H1 (cell line): ENCODE data around the gene HSD17B13. TPM values are rescaled to one million over a fixed set of nuclear protein-coding genes. Genes with fewer than 3 reads are reported as not detected.

Experiments
- CTCF ChIA-PET: fragments of 300-600 bp; sonication (Branson Sonifier 250); formaldehyde crosslinking; loops from one replicate; lab custom pipeline; 2021; ENCODE audit not compliant: partially characterized antibody; lab: Charles Lee
- POLR2A ChIA-PET: fragments of 300-600 bp; sonication (Branson Sonifier 250); formaldehyde crosslinking; loops from one replicate; lab custom pipeline; 2021; ENCODE audit warnings: inconsistent platforms; ENCODE audit not compliant: partially characterized antibody; lab: Charles Lee
- DNase-seq, 2 experiments: peaks; one replicate each; pipeline versions ENCODE4 v3.0.0 to v3.0.0-alpha.2; 2010 to 2022; ENCODE audit warnings: low spot score in 2 of 2, low read depth in 1 of 2, mixed read lengths in 1 of 2
- FAIRE-seq: peaks from 2 replicates; lab custom pipeline; 2011; peaks lifted over from hg19 to GRCh38; lab: Jason Lieb, UNC
- H2AFZ ChIP-seq: 2 replicates; pipeline ENCODE4 v1.8.1; 2012; ENCODE audit warnings: low read length, inconsistent platforms
- H2AK5ac ChIP-seq: 2 replicates; pipeline ENCODE4 v1.6.1; 2013; ENCODE audit warnings: low read depth, low read length
- H2BK120ac ChIP-seq: replicated peaks from 2 replicates; pipeline ENCODE3; 2013; ENCODE audit warnings: low read depth, low read length, inconsistent platforms
- H2BK12ac ChIP-seq: 2 replicates; pipeline ENCODE4 v1.6.1; 2013; ENCODE audit warnings: low read depth, low read length
- H2BK15ac ChIP-seq: 2 replicates; pipeline ENCODE4 v1.6.1; 2013; ENCODE audit warnings: low read length
- H2BK20ac ChIP-seq: 2 replicates; pipeline ENCODE4 v1.6.1; 2013; ENCODE audit warnings: low read length
- H2BK5ac ChIP-seq: 2 replicates; pipeline ENCODE4 v1.6.1; 2013; ENCODE audit warnings: low read depth, low read length
- H3K14ac ChIP-seq: 2 replicates; pipeline ENCODE4 v1.6.1; 2013; ENCODE audit warnings: inconsistent platforms; ENCODE audit not compliant: insufficient read length
- H3K18ac ChIP-seq: 2 replicates; pipeline ENCODE4 v1.6.1; 2013; ENCODE audit warnings: low read length; ENCODE audit errors: extremely low read depth
- H3K23ac ChIP-seq: 2 replicates; pipeline ENCODE4 v1.6.1; 2013; ENCODE audit warnings: inconsistent platforms; ENCODE audit not compliant: insufficient read length
- H3K23me2 ChIP-seq: 2 replicates; pipeline ENCODE4 v1.6.1; 2013; ENCODE audit warnings: low read depth, low read length
- H3K27ac ChIP-seq: 2 replicates; pipeline ENCODE4 v1.6.1; 2011; ENCODE audit warnings: low read depth, low read length, inconsistent platforms
- H3K27me3 ChIP-seq, 4 experiments: replicated peaks in 1 of 4; 1 replicate in 1 of 4; 2 replicates in 3 of 4; pipeline versions ENCODE4 v1.6.1 to v1.8.1; 2011 to 2013; ENCODE audit warnings: low read length in 3 of 4, mild to moderate bottlenecking in 3 of 4, inconsistent platforms in 2 of 4, mixed read lengths in 2 of 4, moderate library complexity in 1 of 4; ENCODE audit not compliant: control insufficient read depth in 3 of 4, insufficient read depth in 3 of 4; ENCODE audit errors: extremely low read depth in 1 of 4
- H3K36me3 ChIP-seq, 4 experiments: 2 replicates each; pipeline versions ENCODE4 v1.6.1 to v1.8.1; 2011 to 2013; ENCODE audit warnings: mild to moderate bottlenecking in 4 of 4, low read length in 3 of 4, moderate library complexity in 2 of 4, control low read depth in 1 of 4, inconsistent platforms in 1 of 4; ENCODE audit not compliant: insufficient read depth in 4 of 4, control insufficient read depth in 2 of 4
- H3K4ac ChIP-seq: replicated peaks from 2 replicates; pipeline ENCODE3; 2013; ENCODE audit warnings: low read length, low read depth, mixed read lengths, inconsistent platforms; ENCODE audit not compliant: insufficient read length
- H3K4me1 ChIP-seq, 4 experiments: replicated peaks in 1 of 4; 1 replicate in 1 of 4; 2 replicates in 3 of 4; pipeline versions ENCODE4 v1.6.1 to v1.8.1; 2011 to 2013; ENCODE audit warnings: low read length in 3 of 4, inconsistent platforms in 2 of 4, mixed read lengths in 1 of 4; ENCODE audit not compliant: insufficient read depth in 4 of 4, control insufficient read depth in 3 of 4
- H3K4me2 ChIP-seq, 2 experiments: 2 replicates each; pipeline versions ENCODE4 v1.6.1 to v1.8.1; 2011 to 2013; ENCODE audit warnings: low read depth in 2 of 2, low read length in 2 of 2, control low read depth in 1 of 2, inconsistent platforms in 1 of 2, mild to moderate bottlenecking in 1 of 2; ENCODE audit not compliant: insufficient read depth in 1 of 2
- H3K4me3 ChIP-seq, 4 experiments: fragments of 200-600, 300-600 bp in 1 of 4; sonication (generic), shearing (Covaris generic), sonication (Bioruptor Twin) in 1 of 4; 2 replicates each; pipeline versions ENCODE4 v1.5.1 to v1.8.1; 2011 to 2016; ENCODE audit warnings: low read length in 4 of 4, low read depth in 3 of 4, control low read depth in 2 of 4, inconsistent platforms in 2 of 4, mild to moderate bottlenecking in 2 of 4, mixed read lengths in 1 of 4, moderate library complexity in 1 of 4; ENCODE audit not compliant: insufficient read depth in 2 of 4; ENCODE audit errors: extremely low read depth in 1 of 4
- H3K56ac ChIP-seq: replicated peaks from 2 replicates; pipeline ENCODE3; 2013; ENCODE audit warnings: low read depth, mild to moderate bottlenecking, mixed read lengths, low read length, inconsistent platforms; ENCODE audit not compliant: insufficient read length
- H3K79me1 ChIP-seq: 2 replicates; pipeline ENCODE4 v1.6.1; 2013; ENCODE audit warnings: low read depth, low read length, control low read depth
- H3K79me2 ChIP-seq, 2 experiments: 2 replicates each; pipeline versions ENCODE4 v1.6.1 to v1.8.1; 2012 to 2013; ENCODE audit warnings: low read length in 2 of 2, mild to moderate bottlenecking in 2 of 2, inconsistent platforms in 1 of 2; ENCODE audit not compliant: insufficient read depth in 2 of 2, control insufficient read depth in 1 of 2
- H3K9ac ChIP-seq, 4 experiments: replicated peaks in 1 of 4; 1 replicate in 1 of 4; 2 replicates in 3 of 4; pipeline versions ENCODE4 v1.6.1 to v1.8.1; 2011 to 2013; ENCODE audit warnings: low read depth in 3 of 4, low read length in 3 of 4, control low read depth in 2 of 4, mild to moderate bottlenecking in 2 of 4, moderate library complexity in 2 of 4, inconsistent platforms in 1 of 4; ENCODE audit errors: extremely low read depth in 1 of 4
- H3K9me3 ChIP-seq, 2 experiments: 2 replicates each; pipeline versions ENCODE4 v1.6.1 to v1.8.1; 2012 to 2013; ENCODE audit warnings: mild to moderate bottlenecking in 2 of 2, moderate library complexity in 2 of 2, control low read depth in 1 of 2, inconsistent platforms in 1 of 2, low read depth in 1 of 2, low read length in 1 of 2, mixed read lengths in 1 of 2; ENCODE audit not compliant: insufficient read depth in 2 of 2
- H4K20me1 ChIP-seq, 2 experiments: replicated peaks in 1 of 2; 2 replicates each; pipeline versions ENCODE3 to v1.8.1; 2011 to 2013; ENCODE audit warnings: inconsistent platforms in 2 of 2, low read length in 2 of 2, mild to moderate bottlenecking in 1 of 2; ENCODE audit not compliant: insufficient read depth in 2 of 2, control insufficient read depth in 1 of 2
- H4K5ac ChIP-seq: 2 replicates; pipeline ENCODE4 v1.6.1; 2013; ENCODE audit warnings: low read length, low read depth, mixed read lengths, inconsistent platforms; ENCODE audit not compliant: insufficient read length
- H4K8ac ChIP-seq: 2 replicates; pipeline ENCODE4 v1.8.0; 2013; ENCODE audit warnings: mild to moderate bottlenecking, moderate library complexity, low read length, inconsistent platforms; ENCODE audit not compliant: insufficient read depth; ENCODE audit errors: extremely low read depth
- H4K91ac ChIP-seq: replicated peaks from 2 replicates; pipeline ENCODE3; 2013; ENCODE audit warnings: low read length, mixed read lengths, inconsistent platforms; ENCODE audit not compliant: insufficient read length
- CBX8 ChIP-seq: fragments of 300-800, 300-1000 bp; sonication (generic); IDR thresholded peaks from 2 replicates; pipeline ENCODE4 v1.7.1; 2016; ENCODE audit warnings: low read depth, low read length, borderline replicate concordance
- HDAC6 ChIP-seq: IDR thresholded peaks from one replicate; pipeline ENCODE4 v1.7.1; 2012; ENCODE audit warnings: low read depth, mild to moderate bottlenecking, inconsistent platforms, low read length, moderate library complexity
- POLR2AphosphoS5 ChIP-seq: IDR thresholded peaks from 2 replicates; pipeline ENCODE4 v1.6.1; 2011; ENCODE audit warnings: low read depth, low read length
- SP1 ChIP-seq: IDR thresholded peaks from 2 replicates; pipeline ENCODE4 v1.6.1; 2011; ENCODE audit warnings: low read depth, low read length
- YY1 ChIP-seq: IDR thresholded peaks from 2 replicates; pipeline ENCODE4 v1.6.1; 2011; ENCODE audit warnings: low read depth, mild to moderate bottlenecking, low read length
- WGBS, 2 experiments: shearing (Covaris generic) in 1 of 2; methylation state at CpG; one replicate each; pipeline versions ENCODE4 v1.1.6 to v1.1.7; 2013 to 2015; ENCODE audit warnings: low lambda C conversion rate in 2 of 2, mixed read lengths in 2 of 2, inconsistent platforms in 1 of 2, low coverage in 1 of 2, missing lambda C conversion rate in 1 of 2; ENCODE audit not compliant: insufficient replicate concordance in 2 of 2, insufficient coverage in 1 of 2, insufficient read length in 1 of 2; ENCODE audit errors: extremely low coverage in 1 of 2, missing lambda C conversion rate in 1 of 2; 5-methylcytosine and 5-hydroxymethylcytosine counted together
- polyA plus RNA-seq, 7 experiments: library from polyadenylated mRNA; depleted of rRNA in 3 of 7; stranded (reverse) in 5 of 7; unstranded in 2 of 7; fragments of >200 nt in 5 of 7; fragments of 200-250 nt in 2 of 7; gene quantifications; 1 replicate in 5 of 7; 2 replicates in 1 of 7; 4 replicates in 1 of 7; pipeline versions ENCODE4 v1.2.1 to v1.2.3, GENCODE V29; 2011 to 2013; ENCODE audit warnings: missing spikeins in 2 of 7, mixed read lengths in 2 of 7
- total RNA-seq: library from RNA; stranded (reverse); fragmentation: NEBNext Ultra II Directional; extraction: Animal tissue kit (Norgen Biotek cat#: 25700); gene quantifications from 2 replicates; pipeline ENCODE4 v1.2.1, GENCODE V29; 2021

Gene HSD17B13
- total and polyA plus RNA-seq, 2 of the 8 experiments (the other 6 are each of a cell fraction or from before 2014, with no cell fraction given) = 0.09 to 0.13 TPM

- H3K23me2 ChIP-seq = no peaks in the 10 kb centered on the region
- no peak overlapping the region for H2BK15ac ChIP-seq
- POLR2A ChIA-PET = no interaction called here
- no peak for FAIRE-seq
- H3K27ac ChIP-seq = no peak overlapping the region
- no peak overlapping the region for H4K8ac ChIP-seq
- H2BK12ac ChIP-seq = no peak overlapping the region
- no peaks in the 10 kb centered on the region for H4K20me1 ChIP-seq
- no peak overlapping the region for H3K56ac ChIP-seq
- no peak overlapping the region for H3K4ac ChIP-seq
- H3K4me3 ChIP-seq = no peak overlapping the region
- H3K14ac ChIP-seq = no peak overlapping the region
- no peak overlapping the region for H2BK120ac ChIP-seq
- no peak overlapping the region for H3K18ac ChIP-seq
- H4K91ac ChIP-seq = no peak overlapping the region
- no peak for TF ChIP-seq HDAC6
- TF ChIP-seq YY1 = no peak
- TF ChIP-seq CBX8 = no peak
- TF ChIP-seq POLR2AphosphoS5 = no peak
- no peak for TF ChIP-seq SP1
- WGBS, 2 experiments = 93% methylated on average over 7 of the region's 7 CpGs; no CpG with 5 or more reads in 1 of the 2 experiments
- H2AFZ ChIP-seq = no peak overlapping the region
- no peak overlapping the region for H3K23ac ChIP-seq
- no peak overlapping the region for H2AK5ac ChIP-seq
- no peaks in the 10 kb centered on the region for H3K79me2 ChIP-seq
- DNase-seq = no peak
- no peak overlapping the region for H3K9ac ChIP-seq
- no peak overlapping the region for H2BK20ac ChIP-seq
- peaks cover 0 to 4% (median 0%) of the 10 kb centered on the region in 4 experiments; a peak in 2 of 7 replicates for H3K4me1 ChIP-seq
- CTCF ChIA-PET = no interaction called here
- H4K5ac ChIP-seq = no peak overlapping the region
- no peak overlapping the region for H2BK5ac ChIP-seq
- no peaks in the 10 kb centered on the region for H3K9me3 ChIP-seq
- no peak overlapping the region for H3K4me2 ChIP-seq
- H3K36me3 ChIP-seq = no peaks in the 10 kb centered on the region
- H3K79me1 ChIP-seq = no peaks in the 10 kb centered on the region
- H3K27me3 ChIP-seq = no peaks in the 10 kb centered on the region
These were observed 37.8 kb upstream of the HSD17B13 start for GRCh38 chr4:87360338-87360935.
